H1 (cell line): Measurements from ENCODE around the gene PHLDA2. TPM values are rescaled to one million over a fixed set of nuclear protein-coding genes. Genes with fewer than 3 reads are reported as not detected.
A peak's percentile ranks its signal among the peaks of the same experiment; 100 is the strongest.

Experiments used
- CTCF ChIA-PET: fragments of 300-600 bp; sonication (Branson Sonifier 250); formaldehyde crosslinking; loops from one replicate; lab custom pipeline; 2021; ENCODE audit not compliant: partially characterized antibody; lab: Charles Lee
- POLR2A ChIA-PET: fragments of 300-600 bp; sonication (Branson Sonifier 250); formaldehyde crosslinking; loops from one replicate; lab custom pipeline; 2021; ENCODE audit warnings: inconsistent platforms; ENCODE audit not compliant: partially characterized antibody; lab: Charles Lee
- DNase-seq, 2 experiments: peaks; one replicate each; pipeline versions ENCODE4 v3.0.0 to v3.0.0-alpha.2; 2010 to 2022; ENCODE audit warnings: low spot score in 2 of 2, low read depth in 1 of 2, mixed read lengths in 1 of 2
- FAIRE-seq: peaks from 2 replicates; lab custom pipeline; 2011; peaks lifted over from hg19 to GRCh38; lab: Jason Lieb, UNC
- H2AFZ ChIP-seq: 2 replicates; pipeline ENCODE4 v1.8.1; 2012; ENCODE audit warnings: low read length, inconsistent platforms
- H2AK5ac ChIP-seq: 2 replicates; pipeline ENCODE4 v1.6.1; 2013; ENCODE audit warnings: low read depth, low read length
- H2BK120ac ChIP-seq: replicated peaks from 2 replicates; pipeline ENCODE3; 2013; ENCODE audit warnings: low read depth, low read length, inconsistent platforms
- H2BK12ac ChIP-seq: 2 replicates; pipeline ENCODE4 v1.6.1; 2013; ENCODE audit warnings: low read depth, low read length
- H2BK15ac ChIP-seq: 2 replicates; pipeline ENCODE4 v1.6.1; 2013; ENCODE audit warnings: low read length
- H2BK20ac ChIP-seq: 2 replicates; pipeline ENCODE4 v1.6.1; 2013; ENCODE audit warnings: low read length
- H2BK5ac ChIP-seq: 2 replicates; pipeline ENCODE4 v1.6.1; 2013; ENCODE audit warnings: low read depth, low read length
- H3K14ac ChIP-seq: 2 replicates; pipeline ENCODE4 v1.6.1; 2013; ENCODE audit warnings: inconsistent platforms; ENCODE audit not compliant: insufficient read length
- H3K18ac ChIP-seq: 2 replicates; pipeline ENCODE4 v1.6.1; 2013; ENCODE audit warnings: low read length; ENCODE audit errors: extremely low read depth
- H3K23ac ChIP-seq: 2 replicates; pipeline ENCODE4 v1.6.1; 2013; ENCODE audit warnings: inconsistent platforms; ENCODE audit not compliant: insufficient read length
- H3K23me2 ChIP-seq: 2 replicates; pipeline ENCODE4 v1.6.1; 2013; ENCODE audit warnings: low read depth, low read length
- H3K27ac ChIP-seq: 2 replicates; pipeline ENCODE4 v1.6.1; 2011; ENCODE audit warnings: low read depth, low read length, inconsistent platforms
- H3K27me3 ChIP-seq, 4 experiments: replicated peaks in 1 of 4; 1 replicate in 1 of 4; 2 replicates in 3 of 4; pipeline versions ENCODE4 v1.6.1 to v1.8.1; 2011 to 2013; ENCODE audit warnings: low read length in 3 of 4, mild to moderate bottlenecking in 3 of 4, inconsistent platforms in 2 of 4, mixed read lengths in 2 of 4, moderate library complexity in 1 of 4; ENCODE audit not compliant: control insufficient read depth in 3 of 4, insufficient read depth in 3 of 4; ENCODE audit errors: extremely low read depth in 1 of 4
- H3K36me3 ChIP-seq, 4 experiments: 2 replicates each; pipeline versions ENCODE4 v1.6.1 to v1.8.1; 2011 to 2013; ENCODE audit warnings: mild to moderate bottlenecking in 4 of 4, low read length in 3 of 4, moderate library complexity in 2 of 4, control low read depth in 1 of 4, inconsistent platforms in 1 of 4; ENCODE audit not compliant: insufficient read depth in 4 of 4, control insufficient read depth in 2 of 4
- H3K4ac ChIP-seq: replicated peaks from 2 replicates; pipeline ENCODE3; 2013; ENCODE audit warnings: low read length, low read depth, mixed read lengths, inconsistent platforms; ENCODE audit not compliant: insufficient read length
- H3K4me1 ChIP-seq, 4 experiments: replicated peaks in 1 of 4; 1 replicate in 1 of 4; 2 replicates in 3 of 4; pipeline versions ENCODE4 v1.6.1 to v1.8.1; 2011 to 2013; ENCODE audit warnings: low read length in 3 of 4, inconsistent platforms in 2 of 4, mixed read lengths in 1 of 4; ENCODE audit not compliant: insufficient read depth in 4 of 4, control insufficient read depth in 3 of 4
- H3K4me2 ChIP-seq, 2 experiments: 2 replicates each; pipeline versions ENCODE4 v1.6.1 to v1.8.1; 2011 to 2013; ENCODE audit warnings: low read depth in 2 of 2, low read length in 2 of 2, control low read depth in 1 of 2, inconsistent platforms in 1 of 2, mild to moderate bottlenecking in 1 of 2; ENCODE audit not compliant: insufficient read depth in 1 of 2
- H3K4me3 ChIP-seq, 4 experiments: fragments of 200-600, 300-600 bp in 1 of 4; sonication (generic), shearing (Covaris generic), sonication (Bioruptor Twin) in 1 of 4; 2 replicates each; pipeline versions ENCODE4 v1.5.1 to v1.8.1; 2011 to 2016; ENCODE audit warnings: low read length in 4 of 4, low read depth in 3 of 4, control low read depth in 2 of 4, inconsistent platforms in 2 of 4, mild to moderate bottlenecking in 2 of 4, mixed read lengths in 1 of 4, moderate library complexity in 1 of 4; ENCODE audit not compliant: insufficient read depth in 2 of 4; ENCODE audit errors: extremely low read depth in 1 of 4
- H3K56ac ChIP-seq: replicated peaks from 2 replicates; pipeline ENCODE3; 2013; ENCODE audit warnings: low read depth, mild to moderate bottlenecking, mixed read lengths, low read length, inconsistent platforms; ENCODE audit not compliant: insufficient read length
- H3K79me1 ChIP-seq: 2 replicates; pipeline ENCODE4 v1.6.1; 2013; ENCODE audit warnings: low read depth, low read length, control low read depth
- H3K79me2 ChIP-seq, 2 experiments: 2 replicates each; pipeline versions ENCODE4 v1.6.1 to v1.8.1; 2012 to 2013; ENCODE audit warnings: low read length in 2 of 2, mild to moderate bottlenecking in 2 of 2, inconsistent platforms in 1 of 2; ENCODE audit not compliant: insufficient read depth in 2 of 2, control insufficient read depth in 1 of 2
- H3K9ac ChIP-seq, 4 experiments: replicated peaks in 1 of 4; 1 replicate in 1 of 4; 2 replicates in 3 of 4; pipeline versions ENCODE4 v1.6.1 to v1.8.1; 2011 to 2013; ENCODE audit warnings: low read depth in 3 of 4, low read length in 3 of 4, control low read depth in 2 of 4, mild to moderate bottlenecking in 2 of 4, moderate library complexity in 2 of 4, inconsistent platforms in 1 of 4; ENCODE audit errors: extremely low read depth in 1 of 4
- H3K9me3 ChIP-seq, 2 experiments: 2 replicates each; pipeline versions ENCODE4 v1.6.1 to v1.8.1; 2012 to 2013; ENCODE audit warnings: mild to moderate bottlenecking in 2 of 2, moderate library complexity in 2 of 2, control low read depth in 1 of 2, inconsistent platforms in 1 of 2, low read depth in 1 of 2, low read length in 1 of 2, mixed read lengths in 1 of 2; ENCODE audit not compliant: insufficient read depth in 2 of 2
- H4K20me1 ChIP-seq, 2 experiments: replicated peaks in 1 of 2; 2 replicates each; pipeline versions ENCODE3 to v1.8.1; 2011 to 2013; ENCODE audit warnings: inconsistent platforms in 2 of 2, low read length in 2 of 2, mild to moderate bottlenecking in 1 of 2; ENCODE audit not compliant: insufficient read depth in 2 of 2, control insufficient read depth in 1 of 2
- H4K5ac ChIP-seq: 2 replicates; pipeline ENCODE4 v1.6.1; 2013; ENCODE audit warnings: low read length, low read depth, mixed read lengths, inconsistent platforms; ENCODE audit not compliant: insufficient read length
- H4K8ac ChIP-seq: 2 replicates; pipeline ENCODE4 v1.8.0; 2013; ENCODE audit warnings: mild to moderate bottlenecking, moderate library complexity, low read length, inconsistent platforms; ENCODE audit not compliant: insufficient read depth; ENCODE audit errors: extremely low read depth
- H4K91ac ChIP-seq: replicated peaks from 2 replicates; pipeline ENCODE3; 2013; ENCODE audit warnings: low read length, mixed read lengths, inconsistent platforms; ENCODE audit not compliant: insufficient read length
- ASH2L ChIP-seq: fragments of 200-600, 300-600 bp; sonication (generic); IDR thresholded peaks from one replicate; pipeline ENCODE4 v1.7.1; 2017; ENCODE audit warnings: low read length
- CBX8 ChIP-seq: fragments of 300-800, 300-1000 bp; sonication (generic); IDR thresholded peaks from 2 replicates; pipeline ENCODE4 v1.7.1; 2016; ENCODE audit warnings: low read depth, low read length, borderline replicate concordance
- CEBPB ChIP-seq: IDR thresholded peaks from 2 replicates; pipeline ENCODE4 v1.6.1; 2012; ENCODE audit warnings: low read depth, low read length
- CHD1 ChIP-seq: IDR thresholded peaks from 2 replicates; pipeline ENCODE4 v1.6.1; 2012; ENCODE audit warnings: low read depth, low read length, improper control_type of control experiment
- CTBP2 ChIP-seq: IDR thresholded peaks from 2 replicates; pipeline ENCODE4 v1.7.0; 2011; ENCODE audit warnings: borderline replicate concordance, mild to moderate bottlenecking, moderate library complexity, mixed read lengths, low read length; ENCODE audit not compliant: insufficient read depth, insufficient read length
- HDAC6 ChIP-seq: IDR thresholded peaks from one replicate; pipeline ENCODE4 v1.7.1; 2012; ENCODE audit warnings: low read depth, mild to moderate bottlenecking, inconsistent platforms, low read length, moderate library complexity
- MAX ChIP-seq: IDR thresholded peaks from 2 replicates; pipeline ENCODE4 v1.6.1; 2012; ENCODE audit warnings: inconsistent platforms
- NANOG ChIP-seq: IDR thresholded peaks from 2 replicates; pipeline ENCODE4 v1.6.1; 2011; ENCODE audit warnings: low read length, low read depth, mild to moderate bottlenecking, inconsistent platforms; ENCODE audit not compliant: insufficient read depth, poor library complexity, severe bottlenecking
- RXRA ChIP-seq: IDR thresholded peaks from 2 replicates; pipeline ENCODE4 v1.6.1; 2011; ENCODE audit warnings: low read depth, mild to moderate bottlenecking, low read length, moderate library complexity; ENCODE audit not compliant: insufficient read depth
- SIX5 ChIP-seq: IDR thresholded peaks from 2 replicates; pipeline ENCODE4 v1.6.1; 2011; ENCODE audit warnings: mild to moderate bottlenecking, low read depth, low read length
- SP4 ChIP-seq: IDR thresholded peaks from 2 replicates; pipeline ENCODE4 v1.6.1; 2012; ENCODE audit warnings: low read length, inconsistent platforms
- SUZ12 ChIP-seq: fragments of 200-600 bp; sonication (generic); IDR thresholded peaks from 2 replicates; pipeline ENCODE4 v1.6.1; 2012; ENCODE audit warnings: mild to moderate bottlenecking, inconsistent platforms, low read length, moderate library complexity, mixed read lengths
- TAF1 ChIP-seq: IDR thresholded peaks from 2 replicates; pipeline ENCODE4 v1.6.1; 2011; ENCODE audit warnings: mild to moderate bottlenecking, low read depth, low read length
- YY1 ChIP-seq: IDR thresholded peaks from 2 replicates; pipeline ENCODE4 v1.6.1; 2011; ENCODE audit warnings: low read depth, mild to moderate bottlenecking, low read length
- ZNF274 ChIP-seq: IDR thresholded peaks from 2 replicates; pipeline ENCODE4 v1.7.0; 2012; ENCODE audit warnings: low read length, borderline replicate concordance; ENCODE audit errors: extremely low read depth
- WGBS, 2 experiments: shearing (Covaris generic) in 1 of 2; methylation state at CpG; one replicate each; pipeline versions ENCODE4 v1.1.6 to v1.1.7; 2013 to 2015; ENCODE audit warnings: low lambda C conversion rate in 2 of 2, mixed read lengths in 2 of 2, inconsistent platforms in 1 of 2, low coverage in 1 of 2, missing lambda C conversion rate in 1 of 2; ENCODE audit not compliant: insufficient replicate concordance in 2 of 2, insufficient coverage in 1 of 2, insufficient read length in 1 of 2; ENCODE audit errors: extremely low coverage in 1 of 2, missing lambda C conversion rate in 1 of 2; 5-methylcytosine and 5-hydroxymethylcytosine counted together
- polyA plus RNA-seq, 7 experiments: library from polyadenylated mRNA; depleted of rRNA in 3 of 7; stranded (reverse) in 5 of 7; unstranded in 2 of 7; fragments of >200 nt in 5 of 7; fragments of 200-250 nt in 2 of 7; gene quantifications; 1 replicate in 5 of 7; 2 replicates in 1 of 7; 4 replicates in 1 of 7; pipeline versions ENCODE4 v1.2.1 to v1.2.3, GENCODE V29; 2011 to 2013; ENCODE audit warnings: missing spikeins in 2 of 7, mixed read lengths in 2 of 7
- total RNA-seq: library from RNA; stranded (reverse); fragmentation: NEBNext Ultra II Directional; extraction: Animal tissue kit (Norgen Biotek cat#: 25700); gene quantifications from 2 replicates; pipeline ENCODE4 v1.2.1, GENCODE V29; 2021

PHLDA2 gene
- total and polyA plus RNA-seq, 2 of the 8 experiments (the other 6 are each of a cell fraction or from before 2014, with no cell fraction given): 5.2 to 7.6 TPM

DNA sequence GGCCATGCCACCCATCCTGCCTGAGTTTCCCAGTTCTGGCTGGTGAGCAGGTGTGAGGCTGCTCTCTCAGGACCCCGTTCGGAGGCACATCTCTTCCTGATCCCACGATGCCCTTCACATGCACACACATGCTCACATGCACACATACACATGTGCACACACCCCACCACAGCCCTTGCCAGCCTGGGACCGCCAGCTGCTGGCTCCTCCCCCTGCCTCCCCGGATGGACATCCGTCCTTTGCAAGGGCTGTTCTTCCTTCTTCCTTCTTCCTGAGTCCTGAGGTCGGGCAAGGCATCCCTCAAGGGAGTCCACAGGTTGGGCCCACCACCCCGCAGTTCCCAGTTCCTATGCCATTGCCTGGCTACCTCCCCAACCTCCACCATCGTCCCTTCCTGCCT lies 33.2 kb downstream of the PHLDA2 start:
- no peaks in the 10 kb centered on the region for H4K20me1 ChIP-seq
- POLR2A ChIA-PET: interaction anchor here (0.9 to 1.0 kb wide), 2 partner anchors 11 to 24 kb away, joined by 3 read pairs; partner anchors contain the start of gene CDKN1C
- no peaks in the 10 kb centered on the region for H3K36me3 ChIP-seq
- no peak overlapping the region for H3K23ac ChIP-seq
- H3K79me1 ChIP-seq: no peaks in the 10 kb centered on the region
- no peak overlapping the region for H3K18ac ChIP-seq
- no peak overlapping the region for H3K14ac ChIP-seq
- H2BK5ac ChIP-seq: no peak overlapping the region
- CTCF ChIA-PET: interaction anchor here (0.9 to 11.7 kb wide), 5 partner anchors 8 to 468 kb away, joined by 3 to 129 read pairs (median 5); partner anchors contain the start of gene PHLDA2
- no peaks in the 10 kb centered on the region for H3K79me2 ChIP-seq
- H3K56ac ChIP-seq: no peak overlapping the region
- peaks cover 0 to 4% of the 10 kb centered on the region in 2 experiments; a peak in 1 of 4 replicates for H3K9me3 ChIP-seq
- no peak overlapping the region for H2AFZ ChIP-seq
- no peak overlapping the region for H2BK120ac ChIP-seq
- no peak overlapping the region for H3K27ac ChIP-seq
- H4K8ac ChIP-seq: no peak overlapping the region
- H3K4ac ChIP-seq: no peak overlapping the region
- H2BK15ac ChIP-seq: no peak overlapping the region
- FAIRE-seq (no peak), DNase-seq (no peak)
- no peak overlapping the region for H2AK5ac ChIP-seq
- H3K23me2 ChIP-seq: peaks cover 3% of the 10 kb centered on the region
- H4K5ac ChIP-seq: no peak overlapping the region
- H3K4me2 ChIP-seq: no peak overlapping the region
- no peak overlapping the region for H3K9ac ChIP-seq
- H3K27me3 ChIP-seq: peaks cover 0 to 12% (median 4%) of the 10 kb centered on the region in 4 experiments; a peak in 3 of 7 replicates
- peaks cover 0 to 14% (median 11%) of the 10 kb centered on the region in 4 experiments; a peak in 6 of 7 replicates for H3K4me1 ChIP-seq
- no peak overlapping the region for H2BK20ac ChIP-seq
- H4K91ac ChIP-seq: no peak overlapping the region
- H2BK12ac ChIP-seq: 0 out of 2 replicates have a peak overlapping the region, but pooled peaks have one; percentile 39
- H3K4me3 ChIP-seq: no peak overlapping the region
- WGBS, 2 experiments: 87% methylated on average over 8 of the region's 9 CpGs; no CpG with 5 or more reads in 1 of the 2 experiments
- TF ChIP-seq NANOG (no peak), TAF1 (no peak), SUZ12 (no peak), HDAC6 (no peak), MAX (no peak), CEBPB (no peak), CTBP2 (no peak), ASH2L (no peak), CBX8 (no peak), SIX5 (no peak), RXRA (no peak), SP4 (no peak), CHD1 (no peak), ZNF274 (no peak), YY1 (no peak)
